NCI-H526 (cell line): ENCODE results near the gene GRIK4.

Source experiments
- DNase-seq, 2 experiments: peaks; one replicate each; lab custom pipeline; 2025; lab: John Stamatoyannopoulos, UW

Gene GRIK4

DNA sequence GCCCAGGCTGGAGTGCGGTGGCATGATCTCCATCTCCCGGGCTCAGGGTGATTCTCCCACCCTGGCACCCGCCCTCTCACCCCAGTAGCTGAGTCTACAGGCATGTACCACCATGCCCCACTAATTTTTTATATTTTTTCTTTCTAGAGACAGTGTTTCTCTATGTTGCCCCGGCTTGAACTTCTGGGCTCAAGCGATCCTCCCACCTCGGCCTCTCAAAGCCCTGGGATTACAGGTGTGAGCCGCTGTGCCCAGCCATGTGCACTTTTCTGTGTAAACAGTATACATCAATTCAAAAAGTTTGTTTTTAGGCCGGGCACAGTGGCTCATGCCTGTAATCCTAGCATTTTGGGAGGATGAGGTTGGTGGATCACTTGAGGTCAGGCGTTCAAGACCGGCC, 14.7 kb downstream of the GRIK4 start:
- DNase-seq: no peak

- DNase-seq: peak; percentile 71 to 79
Observed at GRCh38 chr11:120527111-120527761, 15.7 kb downstream of the GRIK4 start.

DNA sequence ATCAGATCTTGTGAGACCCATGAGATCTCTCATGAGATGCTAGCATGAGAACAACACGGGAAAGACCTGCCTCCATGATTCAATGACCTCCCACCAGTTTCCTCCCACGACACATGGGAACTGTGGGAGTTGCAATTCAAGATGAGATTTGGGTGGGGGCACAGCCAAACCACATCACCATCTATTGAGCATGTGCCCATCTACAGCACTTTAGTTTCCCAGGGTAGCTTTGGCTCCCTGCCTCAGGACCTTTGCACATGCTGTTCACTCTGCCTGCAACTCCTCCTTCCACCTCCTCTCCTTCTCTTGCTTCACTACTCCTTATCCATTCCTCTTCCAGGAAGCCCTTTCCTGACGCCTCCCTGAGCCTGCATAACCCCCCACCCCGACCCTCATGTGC, 17.2 kb downstream of the GRIK4 start:
- no peak for DNase-seq

- DNase-seq: no peak
Observed at GRCh38 chr11:120529214-120529613, 17.7 kb downstream of the GRIK4 start.

GRCh38 chr11:120529911-120530310, 18.4 kb downstream of the GRIK4 start:
- no peak for DNase-seq

DNA sequence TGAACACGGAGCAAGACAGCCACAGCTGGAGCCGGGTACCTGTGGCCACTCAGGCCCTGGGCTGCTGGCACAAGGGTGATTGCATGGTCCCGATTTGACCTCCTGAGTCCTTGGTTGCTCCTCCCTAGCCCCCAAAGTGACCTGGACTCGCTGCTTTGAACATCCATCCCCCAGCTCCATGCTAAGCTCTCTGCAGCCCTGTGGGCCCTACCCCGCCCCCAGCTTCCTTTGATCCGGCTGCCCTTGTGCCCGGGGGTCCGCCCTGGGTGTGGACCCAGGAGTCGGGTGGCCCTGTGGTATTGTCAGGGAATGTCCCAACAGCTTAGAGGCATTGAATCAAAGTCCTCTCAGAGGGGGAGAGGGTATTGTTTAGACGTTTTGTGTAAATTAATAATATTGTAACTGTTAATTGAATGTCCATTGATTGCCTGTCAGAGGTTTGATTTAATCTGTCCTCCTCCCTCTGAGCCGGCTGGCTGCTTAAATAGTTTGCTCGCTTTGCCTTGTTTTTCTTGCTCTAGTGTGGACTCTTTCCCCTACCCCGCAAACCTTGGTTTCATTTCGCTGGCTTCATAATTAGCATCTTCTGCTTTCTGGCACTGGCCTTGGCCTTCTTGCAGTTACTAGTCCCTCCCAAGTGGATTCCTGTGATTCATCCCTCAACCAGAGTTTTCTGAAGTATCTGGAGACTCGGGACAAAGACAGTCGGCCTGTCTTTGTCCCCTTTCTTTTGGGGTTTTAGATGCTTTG, 20.7 kb downstream of the GRIK4 start:
- DNase-seq: no peak

- no peak for DNase-seq
Observed at GRCh38 chr11:120532832-120533196, 21.3 kb downstream of the GRIK4 start.

GRCh38 chr11:120536091-120536796, 24.7 kb downstream of the GRIK4 start:
- DNase-seq: no peak

- no peak for DNase-seq
Observed at GRCh38 chr11:120536797-120537169, 25.2 kb downstream of the GRIK4 start.

GRCh38 chr11:120537996-120538395, 26.4 kb downstream of the GRIK4 start:
- DNase-seq: no peak

GRCh38 chr11:120538707-120539106, 27.2 kb downstream of the GRIK4 start:
- DNase-seq: no peak

- no peak for DNase-seq
Observed at GRCh38 chr11:120539667-120540369, 28.3 kb downstream of the GRIK4 start.

GRCh38 chr11:120540744-120541465, 29.4 kb downstream of the GRIK4 start:
- no peak for DNase-seq

DNA sequence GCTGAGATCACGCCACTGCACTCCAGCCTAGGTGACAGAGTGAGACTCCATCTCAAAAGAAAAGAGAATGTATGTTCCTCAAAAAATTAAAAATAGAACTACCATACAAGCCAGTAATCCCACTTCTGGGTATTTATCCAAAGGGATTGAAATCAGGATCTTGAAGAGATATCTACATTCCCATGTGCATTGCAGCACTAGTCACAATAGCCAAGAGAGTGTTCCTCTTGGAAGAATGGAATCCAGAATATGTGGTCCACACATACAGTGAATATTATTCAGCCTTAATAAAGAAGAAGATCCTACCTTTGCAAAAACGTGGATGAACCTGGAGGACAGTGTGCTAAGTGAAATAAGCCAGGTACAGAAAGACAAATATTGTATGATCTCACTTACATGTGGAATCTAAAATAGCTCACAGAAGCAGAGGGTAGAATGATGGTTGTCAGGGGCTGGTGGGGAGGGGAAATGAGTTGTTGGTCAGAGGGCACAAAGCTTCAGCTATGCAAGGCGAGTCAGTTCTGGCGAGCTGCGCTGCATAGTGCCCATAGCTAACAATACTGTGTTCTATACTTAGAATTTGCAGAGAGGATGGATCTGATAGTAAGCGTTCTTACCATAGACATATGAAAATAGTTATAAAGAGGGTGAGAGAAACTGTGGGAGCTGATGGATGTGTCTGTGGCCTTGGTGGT, 32.1 kb downstream of the GRIK4 start:
- DNase-seq: no peak

DNA sequence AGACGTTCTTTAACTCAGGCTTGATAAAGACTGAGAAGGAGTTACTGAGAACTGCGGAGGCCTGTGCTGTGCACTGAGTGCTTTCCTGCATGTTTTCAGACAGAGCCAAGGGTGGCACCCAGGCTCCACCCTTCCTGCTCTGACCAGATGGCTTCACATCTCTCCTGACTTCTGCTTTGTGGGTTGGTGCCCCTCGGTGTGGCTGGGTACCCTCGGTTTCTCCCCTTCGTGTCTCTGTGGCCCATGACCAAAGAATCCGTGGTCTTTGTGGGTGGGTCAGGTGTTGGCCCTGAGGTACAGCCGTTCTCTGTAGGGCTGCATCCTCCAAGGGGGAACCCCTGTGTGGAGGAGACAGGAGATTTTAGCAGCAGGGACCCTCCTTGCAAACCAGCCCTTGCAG, 34.3 kb downstream of the GRIK4 start:
- no peak for DNase-seq

- peak; percentile 60 to 83 for DNase-seq
Observed at GRCh38 chr11:120546312-120547205, 35.0 kb downstream of the GRIK4 start.

DNA sequence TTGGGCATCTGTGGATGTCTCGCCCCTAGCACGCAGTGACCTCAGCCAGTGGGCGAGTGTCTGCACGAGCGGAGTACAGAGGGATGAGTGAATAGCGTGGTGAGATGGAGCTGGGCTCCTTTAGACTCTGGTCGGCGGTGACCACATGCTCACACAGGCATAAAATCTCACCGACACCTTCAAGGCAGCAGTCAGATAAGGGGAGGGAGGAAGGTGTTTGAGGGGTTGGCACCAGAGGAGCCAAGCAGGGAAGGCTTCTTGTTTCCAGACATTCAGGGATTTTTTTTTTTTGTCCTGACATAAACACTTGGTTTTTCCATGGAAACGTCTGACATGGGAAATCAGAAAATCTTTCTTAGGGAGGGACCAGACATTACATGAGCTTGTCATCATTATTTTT, 35.8 kb downstream of the GRIK4 start:
- no peak for DNase-seq

- DNase-seq: peak; percentile 63 to 87
Observed at GRCh38 chr11:120547811-120548681, 36.5 kb downstream of the GRIK4 start.

GRCh38 chr11:120548682-120549209, 37.2 kb downstream of the GRIK4 start:
- no peak for DNase-seq
